COLO829 (cell line): ENCODE results near the gene TBC1D21.
A peak's percentile ranks its signal among the peaks of the same experiment; 100 is the strongest.

Source experiments
- DNase-seq: peaks from one replicate; pipeline ENCODE4 v3.0.0; 2012; ENCODE audit warnings: low spot score

The TBC1D21 gene

GRCh38 chr15:73889053-73889761 lies 15.8 kb downstream of the TBC1D21 start:
- DNase-seq: no peak

GRCh38 chr15:73889762-73890124 lies 16.4 kb downstream of the TBC1D21 start:
- DNase-seq: no peak

GRCh38 chr15:73891328-73892315 lies 18.3 kb downstream of the TBC1D21 start:
- no peak for DNase-seq

- DNase-seq: no peak
Observed at GRCh38 chr15:73892446-73893226, 19.3 kb downstream of the TBC1D21 start.

GRCh38 chr15:73894133-73894814 lies 20.9 kb downstream of the TBC1D21 start:
- DNase-seq: no peak

GRCh38 chr15:73897441-73898261 lies 24.3 kb downstream of the TBC1D21 start:
- peak; percentile 55 for DNase-seq

GRCh38 chr15:73899197-73900094 lies 26.1 kb downstream of the TBC1D21 start:
- DNase-seq: no peak

- DNase-seq: no peak
Observed at GRCh38 chr15:73900095-73900712, 26.8 kb downstream of the TBC1D21 start.

GRCh38 chr15:73901126-73901810 lies 27.9 kb downstream of the TBC1D21 start:
- DNase-seq: no peak

- DNase-seq: no peak
Observed at GRCh38 chr15:73902121-73903020, 29.0 kb downstream of the TBC1D21 start.

GRCh38 chr15:73904026-73904815 lies 30.9 kb downstream of the TBC1D21 start:
- DNase-seq: no peak

GRCh38 chr15:73905225-73905827 lies 32.0 kb downstream of the TBC1D21 start:
- DNase-seq: no peak

- DNase-seq: no peak
Observed at GRCh38 chr15:73906346-73907034, 33.1 kb downstream of the TBC1D21 start.

- DNase-seq: no peak
Observed at GRCh38 chr15:73907035-73907408, 33.7 kb downstream of the TBC1D21 start.

GRCh38 chr15:73908030-73908821 lies 34.9 kb downstream of the TBC1D21 start:
- peak; percentile 17 for DNase-seq
